Mesothelial cell of epicardium (in vitro differentiated cells): ENCODE data around the gene ZFP36L1. TPM values are rescaled to one million over a fixed set of nuclear protein-coding genes. Genes with fewer than 3 reads are reported as not detected.

Experiments
- DNase-seq, 2 experiments: peaks; one replicate each; pipeline ENCODE4 v3.0.0; 2021; ENCODE audit warnings: low spot score in 2 of 2; ENCODE audit not compliant: unreplicated experiment in 2 of 2
- H3K27ac Mint-ChIP-seq: 2 replicates; pipeline ENCODE4 v1.8.0; 2021; ENCODE audit warnings: mixed read lengths
- H3K27me3 Mint-ChIP-seq: 2 replicates; pipeline ENCODE4 v1.8.0; 2021; ENCODE audit warnings: low read depth, mixed read lengths
- H3K36me3 Mint-ChIP-seq: 2 replicates; pipeline ENCODE4 v1.8.0; 2021; ENCODE audit warnings: mixed read lengths
- H3K4me1 Mint-ChIP-seq: 2 replicates; pipeline ENCODE4 v1.8.0; 2021; ENCODE audit warnings: mixed read lengths
- H3K4me3 Mint-ChIP-seq: 2 replicates; pipeline ENCODE4 v1.8.0; 2021; ENCODE audit warnings: mild to moderate bottlenecking, moderate library complexity, mixed read lengths
- H3K9me3 Mint-ChIP-seq: 2 replicates; pipeline ENCODE4 v1.8.0; 2021; ENCODE audit warnings: mixed read lengths
- CTCF ChIP-seq: fragments of 200-600 bp; sonication (generic); IDR thresholded peaks from one replicate; pipeline ENCODE4 v1.5.0; 2021; ENCODE audit warnings: antibody characterized with exemption; ENCODE audit not compliant: unreplicated experiment
- total RNA-seq: library from RNA; stranded (reverse); gene quantifications from 3 replicates; pipeline ENCODE4 v1.2.1, GENCODE V29; 2021

The ZFP36L1 gene
- total RNA-seq, 1 donor from 2014 or later, result 377 TPM

- Mint-ChIP-seq H3K27me3 (no peaks in the 10 kb centered on the region), H3K4me3 (no peak overlapping the region), H3K9me3 (peaks cover 9% of the 10 kb centered on the region), H3K27ac (no peak overlapping the region), H3K36me3 (no peaks in the 10 kb centered on the region), H3K4me1 (peaks cover 2% of the 10 kb centered on the region)
- no peak for TF ChIP-seq CTCF
- no peak for DNase-seq
Measured at GRCh38 chr14:68772761-68773381, 20.0 kb downstream of the ZFP36L1 start.

GRCh38 chr14:68771631-68772030 is 21.2 kb downstream of the ZFP36L1 start:
- no peaks in the 10 kb centered on the region for H3K36me3 Mint-ChIP-seq
- H3K27ac Mint-ChIP-seq, result no peak overlapping the region
- H3K27me3 Mint-ChIP-seq, result no peaks in the 10 kb centered on the region
- H3K4me1 Mint-ChIP-seq, result peaks cover 2% of the 10 kb centered on the region
- no peak for TF ChIP-seq CTCF
- no peak overlapping the region for H3K4me3 Mint-ChIP-seq
- peaks cover 9% of the 10 kb centered on the region for H3K9me3 Mint-ChIP-seq
- no peak for DNase-seq

- no peak for TF ChIP-seq CTCF
- DNase-seq, result no peak
- H3K9me3 Mint-ChIP-seq, result peaks cover 7% of the 10 kb centered on the region
- H3K4me3 Mint-ChIP-seq, result no peak overlapping the region
- no peaks in the 10 kb centered on the region for H3K36me3 Mint-ChIP-seq
- no peak overlapping the region for H3K27ac Mint-ChIP-seq
- no peaks in the 10 kb centered on the region for H3K27me3 Mint-ChIP-seq
- H3K4me1 Mint-ChIP-seq, result peaks cover 2% of the 10 kb centered on the region
Measured at GRCh38 chr14:68770553-68771286, 22.1 kb downstream of the ZFP36L1 start.

- Mint-ChIP-seq H3K27ac (no peak overlapping the region), H3K4me3 (no peak overlapping the region), H3K9me3 (peaks cover 4% of the 10 kb centered on the region), H3K4me1 (peaks cover 4% of the 10 kb centered on the region), H3K36me3 (no peaks in the 10 kb centered on the region), H3K27me3 (no peaks in the 10 kb centered on the region)
- TF ChIP-seq CTCF, result no peak
- no peak for DNase-seq
Measured at GRCh38 chr14:68770051-68770450, 22.8 kb downstream of the ZFP36L1 start.

GRCh38 chr14:68768316-68768715 is 24.6 kb downstream of the ZFP36L1 start:
- Mint-ChIP-seq H3K4me1 (peaks cover 13% of the 10 kb centered on the region), H3K4me3 (no peak overlapping the region), H3K36me3 (no peaks in the 10 kb centered on the region), H3K27me3 (no peaks in the 10 kb centered on the region), H3K27ac (no peak overlapping the region), H3K9me3 (no peaks in the 10 kb centered on the region)
- DNase-seq, result no peak
- TF ChIP-seq CTCF, result no peak
